Urinary bladder (tissue), 4 donors: ENCODE results near the gene LILRA1. TPM values are rescaled to one million over a fixed set of nuclear protein-coding genes. Genes with fewer than 3 reads are reported as not detected.

Source experiments
- DNase-seq: peaks from one replicate; pipeline ENCODE4 v3.0.0-alpha.2; 2015; ENCODE audit errors: extremely low spot score
- H3K27ac ChIP-seq: one replicate; pipeline ENCODE4 v1.5.1; 2013; ENCODE audit warnings: low read depth, mild to moderate bottlenecking, moderate library complexity
- H3K36me3 ChIP-seq: one replicate; pipeline ENCODE4 v1.6.1; 2013; ENCODE audit warnings: mild to moderate bottlenecking, moderate library complexity; ENCODE audit not compliant: insufficient read depth
- H3K4me1 ChIP-seq: one replicate; pipeline ENCODE4 v1.6.1; 2013; ENCODE audit warnings: mild to moderate bottlenecking, moderate library complexity; ENCODE audit not compliant: insufficient read depth
- H3K4me3 ChIP-seq: one replicate; pipeline ENCODE4 v1.5.1; 2013; ENCODE audit warnings: low read depth, low read length
- WGBS: extraction: QIAGEN DNeasy Blood & Tissue Kit; methylation state at CpG from one replicate; pipeline ENCODE4 v1.1.7; 2013; 5-methylcytosine and 5-hydroxymethylcytosine counted together
- polyA plus RNA-seq: library from polyadenylated mRNA; stranded (reverse); fragments of 200-250 nt; gene quantifications from one replicate; pipeline ENCODE4 v1.2.3, GENCODE V29; 2013
- small RNA-seq: library from RNA; depleted of rRNA; stranded (forward); fragments of <200 nt; gene quantifications from one replicate; pipeline ENCODE3, GENCODE V24; 2014
- total RNA-seq: library from RNA; depleted of rRNA; stranded (reverse); fragments of >200 nt; gene quantifications from one replicate; pipeline ENCODE4 v1.2.3, GENCODE V29; 2014
- donor health status: healthy with polysubstance abuse.
- donor health status: healthy.

LILRA1 gene
- total and polyA plus RNA-seq, 2 donors = 0.26 to 0.63 TPM

DNA sequence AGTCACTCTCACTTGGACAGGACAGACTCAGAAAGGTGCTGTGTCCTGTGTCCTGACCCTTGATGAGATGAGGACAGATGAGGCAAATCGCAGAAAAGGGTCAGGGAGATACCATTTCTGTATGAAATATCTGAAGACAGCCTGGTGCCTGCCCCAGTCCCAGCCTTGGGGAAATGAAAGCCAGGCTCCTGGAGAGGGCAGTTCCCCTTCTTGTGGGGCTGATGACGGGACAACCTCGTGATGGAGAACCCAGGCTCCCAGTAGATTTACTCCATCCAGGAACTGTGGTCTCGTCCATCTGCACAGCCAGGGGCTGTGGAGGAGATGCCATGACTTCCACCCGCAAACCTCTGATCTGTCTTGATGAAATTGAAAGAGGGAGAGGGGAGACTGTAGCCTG lies 50.6 kb downstream of the LILRA1 start:
- no peaks in the 10 kb centered on the region for H3K36me3 ChIP-seq
- 63% methylated on average over 4 of the region's 5 CpGs for WGBS
- no peak overlapping the region for H3K4me3 ChIP-seq
- no peak overlapping the region for H3K27ac ChIP-seq
- no peaks in the 10 kb centered on the region for H3K4me1 ChIP-seq
- no peak for DNase-seq

DNA sequence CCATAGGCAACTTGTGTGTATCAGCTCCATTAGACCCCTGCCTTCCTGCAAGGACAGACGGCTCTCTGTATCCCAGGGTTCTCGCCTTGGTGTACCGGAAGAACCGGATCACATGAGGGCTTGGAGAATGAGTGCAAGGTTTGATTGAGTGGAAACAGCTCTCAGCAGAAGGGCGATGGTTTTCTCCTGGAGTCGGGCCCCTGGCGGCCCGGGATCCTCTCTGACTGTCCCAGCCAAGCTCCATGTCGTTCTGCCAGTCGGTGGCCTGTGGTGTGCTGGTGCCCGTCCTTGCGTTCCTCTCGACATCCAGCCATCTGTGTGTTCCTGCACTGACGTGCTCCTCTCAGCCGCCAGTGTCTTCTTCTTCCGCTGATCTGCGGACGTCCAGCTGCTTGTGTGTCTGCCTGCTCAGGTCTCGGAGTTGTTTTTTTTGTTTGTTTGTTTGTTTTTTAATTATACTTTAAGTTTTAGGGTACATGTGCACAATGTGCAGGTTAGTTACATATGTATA lies 53.0 kb downstream of the LILRA1 start:
- WGBS = 86% methylated on average over 19 of the region's 19 CpGs
- Histone ChIP-seq H3K4me3 (no peak overlapping the region), H3K4me1 (no peaks in the 10 kb centered on the region), H3K27ac (no peak overlapping the region), H3K36me3 (no peaks in the 10 kb centered on the region)
- DNase-seq = no peak

DNA sequence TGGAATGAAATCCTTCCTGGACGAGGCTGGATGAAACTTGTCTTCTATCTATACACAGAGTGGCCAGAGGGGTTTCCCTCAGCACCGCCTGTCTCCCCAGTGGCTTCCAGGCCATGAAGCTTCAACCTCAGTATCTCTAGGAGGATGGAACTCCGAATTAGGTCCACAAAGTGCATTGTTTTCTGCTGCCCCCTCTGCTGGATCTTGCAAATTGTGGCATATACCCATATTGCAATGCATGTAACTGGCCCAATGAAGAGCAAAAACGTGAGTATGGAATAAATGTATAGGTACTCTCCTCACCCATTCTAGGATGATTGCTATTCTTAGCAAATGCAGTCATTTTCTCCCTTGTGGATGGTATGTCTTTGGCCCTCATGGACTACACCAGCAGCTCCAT lies 54.7 kb downstream of the LILRA1 start:
- Histone ChIP-seq H3K4me3 (no peak overlapping the region), H3K27ac (no peak overlapping the region), H3K36me3 (no peaks in the 10 kb centered on the region), H3K4me1 (no peaks in the 10 kb centered on the region)
- DNase-seq = no peak
- WGBS = 52% methylated on average over 4 of the region's 4 CpGs

DNA sequence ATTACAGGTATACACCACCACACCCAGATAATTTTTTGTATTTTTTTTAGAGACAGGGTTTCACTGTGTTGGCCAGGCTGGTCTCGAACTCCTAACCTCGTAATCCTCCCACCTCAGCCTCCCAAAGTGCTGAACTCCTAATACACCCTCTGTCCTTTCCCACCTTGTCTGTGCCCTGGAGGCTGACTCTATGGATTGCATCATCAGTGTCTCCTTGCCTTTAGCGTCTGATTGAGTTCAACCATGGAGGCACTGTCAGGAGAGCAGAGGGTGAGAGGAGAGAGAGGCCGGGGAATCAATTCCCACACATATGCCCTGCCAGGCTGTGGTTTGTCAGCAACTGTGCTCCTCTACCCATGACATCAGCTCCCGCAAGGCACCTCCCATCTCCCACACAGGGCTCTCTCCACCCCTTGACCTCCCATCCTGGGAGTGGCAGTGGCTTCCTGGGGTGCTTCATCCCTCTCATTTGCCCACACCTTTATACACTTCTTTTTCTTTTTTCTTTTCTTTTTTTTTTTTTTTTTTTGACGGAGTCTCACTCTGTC lies 56.8 kb downstream of the LILRA1 start:
- DNase-seq = no peak
- no peak overlapping the region for H3K4me3 ChIP-seq
- H3K27ac ChIP-seq = no peak overlapping the region
- H3K36me3 ChIP-seq = no peaks in the 10 kb centered on the region
- H3K4me1 ChIP-seq = no peaks in the 10 kb centered on the region
- 82% methylated on average over 6 of the region's 6 CpGs for WGBS

Small RNA genes lying within 50 kb of the gene (small RNA-seq; reads per million reads assigned to genes)
- gene AC245036.2 = not detected
- gene AC245036.3 = not detected
- not detected for gene MIR8061

Other genes with a start within 250 kb of the LILRA1 start
- 11.8 TPM for gene LAIR1, start 228.7 kb upstream of the LILRA1 start, total RNA-seq
- gene LAIR1, start 228.7 kb upstream of the LILRA1 start, polyA plus RNA-seq = 21.3 TPM
- gene TTYH1, start 178.2 kb upstream of the LILRA1 start, total RNA-seq = 3.6 TPM
- 3.7 TPM for gene TTYH1, start 178.2 kb upstream of the LILRA1 start, polyA plus RNA-seq
- gene LENG8, start 144.4 kb upstream of the LILRA1 start, total RNA-seq = 49.7 TPM
- 121 TPM for gene LENG8, start 144.4 kb upstream of the LILRA1 start, polyA plus RNA-seq
- gene LENG9, start 129.9 kb upstream of the LILRA1 start, total RNA-seq = 3.3 TPM
- gene LENG9, start 129.9 kb upstream of the LILRA1 start, polyA plus RNA-seq = 6.2 TPM
- 31.4 TPM for gene CDC42EP5, start 120.3 kb upstream of the LILRA1 start, total RNA-seq
- gene CDC42EP5, start 120.3 kb upstream of the LILRA1 start, polyA plus RNA-seq = 42.4 TPM
- not detected for gene LAIR2, start 90.8 kb upstream of the LILRA1 start, total RNA-seq
- gene LAIR2, start 90.8 kb upstream of the LILRA1 start, polyA plus RNA-seq = not detected
- 0.95 TPM for gene LILRA2, start 19.8 kb upstream of the LILRA1 start, total RNA-seq
- gene LILRA2, start 19.8 kb upstream of the LILRA1 start, polyA plus RNA-seq = 1.9 TPM
- gene LILRB1, start 36.9 kb downstream of the LILRA1 start, total RNA-seq = 1.3 TPM
- 1.7 TPM for gene LILRB1, start 36.9 kb downstream of the LILRA1 start, polyA plus RNA-seq
- 1.1 TPM for gene LILRB4, start 69.4 kb downstream of the LILRA1 start, total RNA-seq
- gene LILRB4, start 69.4 kb downstream of the LILRA1 start, polyA plus RNA-seq = 3.1 TPM
- gene KIR3DL3, start 130.8 kb downstream of the LILRA1 start, total RNA-seq = not detected
- not detected for gene KIR3DL3, start 130.8 kb downstream of the LILRA1 start, polyA plus RNA-seq
- gene KIR2DL3, start 144.9 kb downstream of the LILRA1 start, total RNA-seq = not detected
- gene KIR2DL3, start 144.9 kb downstream of the LILRA1 start, polyA plus RNA-seq = not detected
- not detected for gene KIR2DL1, start 176.2 kb downstream of the LILRA1 start, total RNA-seq
- 0.06 TPM for gene KIR2DL1, start 176.2 kb downstream of the LILRA1 start, polyA plus RNA-seq
- gene KIR2DL4, start 210.0 kb downstream of the LILRA1 start, total RNA-seq = not detected
- 0.19 TPM for gene KIR2DL4, start 210.0 kb downstream of the LILRA1 start, polyA plus RNA-seq
- gene KIR3DL1, start 222.8 kb downstream of the LILRA1 start, total RNA-seq = not detected
- not detected for gene KIR3DL1, start 222.8 kb downstream of the LILRA1 start, polyA plus RNA-seq
- not detected for gene KIR2DS4, start 239.0 kb downstream of the LILRA1 start, total RNA-seq
- not detected for gene KIR2DS4, start 239.0 kb downstream of the LILRA1 start, polyA plus RNA-seq